Peyer's patch (tissue), 4 donors: ENCODE measurements around the gene ZBTB44. TPM values are rescaled to one million over a fixed set of nuclear protein-coding genes. Genes with fewer than 3 reads are reported as not detected.

Experiments used
- DNase-seq, 3 donors: peaks; one replicate each; pipeline ENCODE4 v3.0.0-alpha.2; 2017 to 2019
- H3K27ac ChIP-seq, 4 donors: fragments of 200-600 bp; sonication (generic); one replicate each; pipeline ENCODE4 v1.5.1; 2016 to 2019
- H3K27me3 ChIP-seq, 2 donors: fragments of 200-600 bp; sonication (generic); one replicate each; pipeline ENCODE4 v1.5.1; 2019
- H3K36me3 ChIP-seq, 3 donors: fragments of 200-600 bp; sonication (generic); one replicate each; pipeline ENCODE4 v1.5.1; 2016 to 2019
- H3K4me1 ChIP-seq, 4 donors: fragments of 200-600 bp; sonication (generic); one replicate each; pipeline ENCODE4 v1.5.1; 2016 to 2019
- H3K4me3 ChIP-seq, 4 donors: fragments of 200-600 bp; sonication (generic); 1 replicate in 3 of 4; 2 replicates in 1 of 4; pipeline ENCODE4 v1.5.1; 2016 to 2019; ENCODE audit warnings: mild to moderate bottlenecking in 1 of 4
- H3K9me3 ChIP-seq, 4 donors: fragments of 200-600 bp; sonication (generic); one replicate each; pipeline ENCODE4 v1.5.1; 2016 to 2019; ENCODE audit warnings: mild to moderate bottlenecking in 1 of 4
- POLR2A ChIP-seq, 2 donors: fragments of 450-650 bp; IDR thresholded peaks; one replicate each; pipeline ENCODE4 v1.5.1; 2017; ENCODE audit warnings: antibody characterized with exemption in 2 of 2, mild to moderate bottlenecking in 2 of 2, moderate library complexity in 2 of 2
- small RNA-seq, 2 donors: library from RNA; depleted of rRNA; stranded (forward); fragments of <200 nt; gene quantifications; one replicate each; pipeline ENCODE3, GENCODE V24; 2016
- total RNA-seq, 4 donors: library from RNA; depleted of rRNA; stranded (reverse); fragments of >200 nt; gene quantifications; one replicate each; pipeline ENCODE4 v1.1.0, GENCODE V29; 2016
- TF ChIP-seq, protein P1 (sequence below), 6 experiments: fragments of 450-650 bp in 4 of 6; fragments of 200-600 bp in 2 of 6; sonication (generic) in 1 of 6; IDR thresholded peaks; one replicate each; pipeline ENCODE4 v1.5.1; 2017 to 2019; ENCODE audit warnings: antibody characterized with exemption in 6 of 6, mild to moderate bottlenecking in 3 of 6, moderate library complexity in 1 of 6

The ZBTB44 gene
- total RNA-seq, 4 donors from 2014 or later, result 39.2 to 113 (median 45.8) TPM

DNA sequence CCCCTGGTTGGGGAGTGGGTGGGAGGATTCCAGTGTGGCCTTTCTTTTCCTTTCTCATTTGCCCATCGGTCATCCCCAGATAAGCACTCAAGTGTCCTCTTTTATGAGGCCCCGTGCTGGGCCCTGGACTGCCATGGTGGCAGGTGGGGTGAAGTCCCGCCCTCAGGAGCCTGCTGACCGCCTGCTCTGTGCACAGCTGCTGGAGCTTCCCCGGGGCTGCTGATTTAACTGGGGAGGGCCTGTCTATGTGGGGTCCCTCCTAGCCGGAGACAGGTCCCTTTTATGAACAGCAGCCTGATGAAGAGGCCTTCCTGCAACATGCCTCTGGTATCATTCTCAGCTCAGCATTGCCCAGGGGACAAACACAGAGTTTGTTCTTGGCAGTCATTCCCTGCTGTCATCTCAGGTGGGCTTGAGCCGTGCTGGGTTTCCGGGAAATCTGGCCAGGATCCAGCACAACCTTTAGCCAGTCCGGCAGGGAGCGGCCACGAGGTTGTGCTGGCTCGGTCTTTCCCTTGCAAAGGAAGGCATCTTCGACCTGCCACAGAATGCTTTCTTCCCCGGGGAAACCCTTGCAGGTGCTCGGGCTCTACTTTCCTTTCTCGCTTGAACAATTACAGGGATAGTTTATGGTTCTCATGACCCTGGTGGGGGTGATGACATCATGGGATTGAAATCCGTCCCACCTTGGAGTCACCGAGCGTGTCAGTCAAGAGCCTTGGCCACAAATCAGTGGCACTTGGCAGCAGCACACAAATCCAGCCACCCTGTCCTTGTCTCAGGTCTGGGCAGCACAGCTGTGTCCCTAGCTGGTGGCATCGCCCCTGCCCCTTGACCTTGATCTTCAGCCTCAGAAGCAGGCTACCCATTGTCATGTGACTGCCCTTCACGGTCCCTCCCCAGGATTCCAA lies 135.1 kb downstream of the ZBTB44 start:
- DNase-seq, result peak in 2 of 3 donors; percentile 81 to 83
- Histone ChIP-seq H3K36me3 (no peaks in the 10 kb centered on the region), H3K27ac (peak overlapping the region; percentile 74 to 97 (median 93)), H3K9me3 (no peaks in the 10 kb centered on the region), H3K27me3 (no peaks in the 10 kb centered on the region), H3K4me1 (peaks cover 3 to 53% (median 26%) of the 10 kb centered on the region in 4 donors), H3K4me3 (peak overlapping the region in 2 of 4 donors; percentile 21 to 25)
- peak in 1 of 2 donors; percentile 60 for TF ChIP-seq POLR2A (IDR thresholded peaks at IDR 0.05)
- TF ChIP-seq, protein P1, sequence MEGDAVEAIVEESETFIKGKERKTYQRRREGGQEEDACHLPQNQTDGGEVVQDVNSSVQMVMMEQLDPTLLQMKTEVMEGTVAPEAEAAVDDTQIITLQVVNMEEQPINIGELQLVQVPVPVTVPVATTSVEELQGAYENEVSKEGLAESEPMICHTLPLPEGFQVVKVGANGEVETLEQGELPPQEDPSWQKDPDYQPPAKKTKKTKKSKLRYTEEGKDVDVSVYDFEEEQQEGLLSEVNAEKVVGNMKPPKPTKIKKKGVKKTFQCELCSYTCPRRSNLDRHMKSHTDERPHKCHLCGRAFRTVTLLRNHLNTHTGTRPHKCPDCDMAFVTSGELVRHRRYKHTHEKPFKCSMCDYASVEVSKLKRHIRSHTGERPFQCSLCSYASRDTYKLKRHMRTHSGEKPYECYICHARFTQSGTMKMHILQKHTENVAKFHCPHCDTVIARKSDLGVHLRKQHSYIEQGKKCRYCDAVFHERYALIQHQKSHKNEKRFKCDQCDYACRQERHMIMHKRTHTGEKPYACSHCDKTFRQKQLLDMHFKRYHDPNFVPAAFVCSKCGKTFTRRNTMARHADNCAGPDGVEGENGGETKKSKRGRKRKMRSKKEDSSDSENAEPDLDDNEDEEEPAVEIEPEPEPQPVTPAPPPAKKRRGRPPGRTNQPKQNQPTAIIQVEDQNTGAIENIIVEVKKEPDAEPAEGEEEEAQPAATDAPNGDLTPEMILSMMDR (IDR thresholded peaks at IDR 0.05), result no peak

DNA sequence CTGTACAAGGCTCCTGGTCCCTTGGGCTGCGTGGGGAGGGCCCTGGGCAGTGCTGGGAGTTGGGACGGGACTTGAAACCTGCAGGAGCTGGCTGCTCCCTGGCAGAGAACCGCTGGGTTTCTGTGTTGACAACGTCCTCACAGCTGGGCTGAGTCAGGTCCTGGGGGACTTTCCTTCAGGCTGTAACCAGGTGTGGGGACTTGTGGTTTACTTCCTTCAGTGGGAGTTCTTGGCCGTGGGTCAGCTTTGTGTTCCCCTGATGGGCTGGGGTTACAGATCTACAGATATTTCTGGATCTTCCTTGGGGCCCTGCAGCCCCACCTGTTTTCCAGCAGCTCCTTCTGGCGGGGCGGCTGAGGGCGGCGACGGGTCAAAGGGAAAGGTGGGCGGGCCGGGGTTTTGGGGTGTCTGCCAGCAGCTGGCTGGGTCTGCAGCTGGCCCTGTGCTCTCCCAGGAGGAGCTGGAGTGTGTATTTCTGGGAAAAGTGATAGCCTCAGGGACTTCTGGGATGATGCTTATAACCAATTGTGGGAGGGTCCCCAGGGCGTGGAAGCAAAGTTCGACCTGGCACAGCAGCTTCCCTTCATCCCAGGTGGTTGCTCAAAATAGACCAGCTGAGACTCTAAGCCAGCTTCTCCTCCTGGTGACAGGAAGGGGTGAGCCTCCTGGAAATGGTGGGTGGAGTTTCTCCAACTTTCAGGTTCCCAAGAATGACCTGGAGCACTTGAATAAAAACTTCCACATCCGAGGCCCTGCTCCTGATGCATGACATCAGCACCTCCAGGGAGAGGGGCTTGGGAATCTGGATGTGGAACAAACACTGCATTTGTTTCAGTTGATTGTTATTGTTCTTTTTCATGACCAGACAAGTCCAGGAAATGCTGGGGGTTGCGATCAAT lies 136.0 kb downstream of the ZBTB44 start:
- Histone ChIP-seq H3K4me3 (no peak overlapping the region), H3K4me1 (peaks cover 3 to 56% (median 26%) of the 10 kb centered on the region in 4 donors), H3K36me3 (peaks cover 0 to 6% (median 0%) of the 10 kb centered on the region in 3 donors), H3K27ac (peak overlapping the region; percentile 74 to 97 (median 93)), H3K27me3 (no peaks in the 10 kb centered on the region), H3K9me3 (no peaks in the 10 kb centered on the region)
- DNase-seq, result peak in 2 of 3 donors; percentile 63 to 75
- TF ChIP-seq, protein P1 (IDR thresholded peaks at IDR 0.05), result no peak
- TF ChIP-seq POLR2A (IDR thresholded peaks at IDR 0.05), result no peak

DNA sequence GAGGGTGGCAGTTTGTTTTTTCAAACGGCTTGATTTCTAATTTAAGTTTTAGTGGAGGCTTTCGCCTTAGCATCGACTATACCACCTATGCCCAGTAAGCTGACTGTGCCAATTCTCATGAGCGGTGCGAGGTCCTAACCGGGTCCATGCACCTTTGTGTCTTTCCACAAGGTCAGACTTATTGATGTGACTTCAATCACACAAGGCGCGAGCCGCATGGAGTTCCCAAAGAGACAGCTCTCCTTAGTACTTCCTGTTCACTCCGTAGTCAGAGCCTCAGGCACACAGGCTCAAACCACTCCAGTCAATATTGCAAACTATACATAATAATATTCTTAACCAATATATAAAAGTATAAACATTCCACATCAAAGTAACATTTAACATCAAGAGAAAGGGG lies 136.9 kb downstream of the ZBTB44 start:
- TF ChIP-seq, protein P1 (IDR thresholded peaks at IDR 0.05), result no peak
- TF ChIP-seq POLR2A (IDR thresholded peaks at IDR 0.05), result no peak
- H3K4me1 ChIP-seq, result peaks cover 3 to 59% (median 24%) of the 10 kb centered on the region in 4 donors
- no peaks in the 10 kb centered on the region for H3K27me3 ChIP-seq
- H3K36me3 ChIP-seq, result peaks cover 0 to 6% (median 0%) of the 10 kb centered on the region in 3 donors
- peak overlapping the region in 3 of 4 donors; percentile 89 to 97 (median 97) for H3K27ac ChIP-seq
- H3K9me3 ChIP-seq, result no peaks in the 10 kb centered on the region
- no peak overlapping the region for H3K4me3 ChIP-seq
- peak in 1 of 3 donors; percentile 49 for DNase-seq

Small RNA genes within 50 kb of the gene (small RNA-seq; reads per million reads assigned to genes)
- gene RN7SL778P, result 0 reads per million in 2 donors

Other genes with a start within 250 kb of the ZBTB44 start
- gene APLP2, start 245.0 kb downstream of the ZBTB44 start, total RNA-seq, result 100 to 1,000 TPM in 3 of 4 donors, 10 to 100 TPM in 1; 86.6 to 530 (median 347) TPM
- 100 to 1,000 TPM; 104 to 469 (median 424) TPM for gene ST14, start 155.1 kb downstream of the ZBTB44 start, total RNA-seq
- gene ADAMTS8, start 113.7 kb upstream of the ZBTB44 start, total RNA-seq, result 1 to 10 TPM in 1 of 4 donors, under 1 TPM in 1, not detected in 2; 0.85 to 1.7 TPM
- 1 to 10 TPM in 3 of 4 donors, under 1 TPM in 1; 0.53 to 5.8 (median 2.6) TPM for gene ADAMTS15, start 133.7 kb upstream of the ZBTB44 start, total RNA-seq